NCI-H82 (cell line): ENCODE results near the gene ARHGEF4.

Experiments used
- DNase-seq: peaks from one replicate; lab custom pipeline; 2025; lab: John Stamatoyannopoulos, UW

ARHGEF4 gene

DNA sequence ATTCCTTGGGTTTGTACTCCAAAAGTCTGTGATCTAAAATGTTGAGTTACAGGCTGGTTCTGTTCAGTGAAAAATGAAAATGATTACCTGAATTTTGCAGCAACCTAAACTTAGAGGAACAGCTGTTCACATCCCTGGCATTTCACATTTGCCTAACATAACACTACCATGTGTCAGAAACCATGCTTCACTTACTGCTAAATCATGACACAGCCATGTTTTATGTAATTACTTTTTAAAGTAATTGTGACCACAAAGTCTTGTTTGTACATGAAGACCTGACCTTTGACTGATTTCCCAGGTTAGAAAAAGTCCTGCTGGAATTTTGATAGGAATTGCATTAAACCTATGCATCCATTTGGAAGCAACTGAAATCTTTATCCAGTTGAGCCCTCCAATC is 177.4 kb downstream of the ARHGEF4 start:
- DNase-seq = no peak

DNA sequence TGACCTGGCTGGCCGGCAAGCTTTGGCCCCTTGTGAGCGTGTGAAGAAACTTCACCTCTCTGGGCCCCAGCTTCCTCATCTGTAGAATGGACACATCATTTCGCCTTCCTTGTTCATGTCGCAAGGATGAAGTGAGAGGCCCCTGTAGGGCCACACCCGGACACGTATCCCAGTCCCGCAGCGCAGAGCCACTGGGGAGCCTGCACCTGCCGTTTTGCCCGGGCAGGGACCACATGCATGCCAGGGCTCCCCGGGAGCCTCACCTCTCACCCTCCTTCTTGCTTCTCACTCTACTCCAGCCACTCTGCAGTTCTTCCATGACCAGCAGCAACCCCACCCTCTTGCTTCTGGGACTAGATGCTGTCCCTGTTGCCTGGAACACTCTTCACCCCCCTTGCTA is 179.1 kb downstream of the ARHGEF4 start:
- no peak for DNase-seq

DNA sequence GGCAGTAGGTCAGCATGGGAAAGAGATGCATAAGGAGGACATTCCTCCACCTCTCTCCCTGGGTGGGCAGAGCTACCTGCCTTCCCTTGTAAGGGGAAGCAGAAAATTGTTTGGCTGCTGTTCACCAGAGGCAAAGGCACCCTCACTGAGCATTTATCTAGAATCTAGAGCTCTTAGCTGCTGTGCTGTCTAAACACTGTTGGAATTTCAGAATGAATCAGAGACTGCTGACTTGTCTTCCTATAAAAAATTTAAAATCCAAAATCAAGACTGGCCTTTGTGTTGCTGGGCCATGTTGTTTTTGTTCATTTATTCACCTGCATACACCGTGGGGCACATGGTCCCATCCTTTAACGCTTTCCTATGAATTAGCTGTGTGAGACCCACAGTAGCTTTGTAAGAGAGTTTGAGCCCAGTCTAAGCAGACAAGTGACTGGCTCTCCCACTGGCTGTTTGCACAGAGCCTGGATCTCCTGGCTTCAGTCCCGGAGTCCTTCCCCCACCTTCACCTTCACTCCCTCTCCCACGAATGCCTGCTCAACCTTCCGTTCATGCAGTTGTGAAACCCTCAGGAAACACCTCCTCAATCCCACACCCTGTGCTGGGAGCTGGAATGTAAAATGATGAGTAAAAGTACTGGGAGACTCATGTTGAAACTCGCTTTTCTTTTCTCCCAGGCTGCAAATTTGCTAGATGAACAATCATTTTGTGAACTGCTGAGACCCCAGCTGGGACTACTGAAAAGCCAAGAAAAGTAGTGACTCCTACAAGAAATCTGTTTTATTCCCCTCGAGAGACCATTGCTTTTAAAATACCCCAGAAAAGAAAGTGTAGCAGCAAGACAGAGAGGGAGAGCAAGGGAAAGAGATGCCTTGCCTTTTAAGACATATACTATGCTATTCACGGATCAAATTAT is 180.4 kb downstream of the ARHGEF4 start:
- no peak for DNase-seq

DNA sequence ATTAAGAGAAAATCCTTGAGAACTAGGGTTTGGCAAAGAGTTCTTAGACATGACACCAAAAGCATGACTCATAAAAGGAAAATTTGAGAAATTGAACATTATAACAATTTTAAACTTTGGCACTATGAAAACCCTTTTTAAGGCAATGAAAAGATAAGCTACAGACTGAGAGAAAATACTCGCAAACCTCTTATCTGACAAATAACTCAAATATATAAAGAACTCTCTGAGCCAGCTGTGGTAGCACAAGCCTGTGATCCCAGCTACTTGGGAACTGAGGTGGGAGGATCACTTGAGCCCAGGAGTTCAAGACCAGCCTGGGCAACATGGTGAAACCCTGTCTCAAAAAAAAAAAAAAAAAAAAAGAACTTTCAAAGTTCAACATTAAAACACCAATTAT is 186.0 kb downstream of the ARHGEF4 start:
- DNase-seq = no peak

DNA sequence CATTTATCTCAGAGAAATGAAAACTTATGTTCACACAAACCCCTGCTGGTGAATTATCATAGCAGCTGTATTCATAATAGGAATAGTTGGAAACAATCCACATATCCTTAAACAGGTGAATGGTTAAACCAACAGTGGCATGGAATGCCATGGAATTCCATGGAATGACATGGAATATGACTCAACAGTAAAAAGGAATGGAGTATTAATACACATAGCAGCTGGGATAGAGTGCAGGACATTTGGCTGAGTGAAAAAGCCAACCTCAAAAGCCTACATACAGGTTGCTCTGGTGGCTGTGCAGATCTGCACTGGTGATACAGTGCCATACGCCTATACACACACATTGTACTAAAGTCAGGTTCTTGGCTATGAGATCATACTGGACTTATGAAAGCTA is 187.0 kb downstream of the ARHGEF4 start:
- no peak for DNase-seq

DNA sequence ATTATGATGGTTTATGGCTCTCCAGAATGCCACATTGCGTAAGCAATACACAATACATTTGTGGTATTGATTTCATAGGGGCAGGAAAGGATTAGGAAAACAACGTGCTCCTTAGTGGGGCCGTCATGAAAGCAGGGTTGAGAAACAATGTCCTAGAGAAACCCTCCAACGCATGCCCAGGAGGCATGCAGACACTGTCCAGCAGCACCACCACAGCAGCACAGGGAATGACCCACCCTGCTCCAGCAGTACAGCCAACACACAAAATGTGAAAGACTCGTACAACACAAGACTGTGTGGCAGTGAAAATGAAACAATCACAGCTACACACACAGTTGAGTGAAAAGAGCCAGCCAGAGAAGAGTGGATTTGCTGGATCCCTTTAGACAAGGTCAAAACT is 190.2 kb downstream of the ARHGEF4 start:
- DNase-seq = no peak

DNA sequence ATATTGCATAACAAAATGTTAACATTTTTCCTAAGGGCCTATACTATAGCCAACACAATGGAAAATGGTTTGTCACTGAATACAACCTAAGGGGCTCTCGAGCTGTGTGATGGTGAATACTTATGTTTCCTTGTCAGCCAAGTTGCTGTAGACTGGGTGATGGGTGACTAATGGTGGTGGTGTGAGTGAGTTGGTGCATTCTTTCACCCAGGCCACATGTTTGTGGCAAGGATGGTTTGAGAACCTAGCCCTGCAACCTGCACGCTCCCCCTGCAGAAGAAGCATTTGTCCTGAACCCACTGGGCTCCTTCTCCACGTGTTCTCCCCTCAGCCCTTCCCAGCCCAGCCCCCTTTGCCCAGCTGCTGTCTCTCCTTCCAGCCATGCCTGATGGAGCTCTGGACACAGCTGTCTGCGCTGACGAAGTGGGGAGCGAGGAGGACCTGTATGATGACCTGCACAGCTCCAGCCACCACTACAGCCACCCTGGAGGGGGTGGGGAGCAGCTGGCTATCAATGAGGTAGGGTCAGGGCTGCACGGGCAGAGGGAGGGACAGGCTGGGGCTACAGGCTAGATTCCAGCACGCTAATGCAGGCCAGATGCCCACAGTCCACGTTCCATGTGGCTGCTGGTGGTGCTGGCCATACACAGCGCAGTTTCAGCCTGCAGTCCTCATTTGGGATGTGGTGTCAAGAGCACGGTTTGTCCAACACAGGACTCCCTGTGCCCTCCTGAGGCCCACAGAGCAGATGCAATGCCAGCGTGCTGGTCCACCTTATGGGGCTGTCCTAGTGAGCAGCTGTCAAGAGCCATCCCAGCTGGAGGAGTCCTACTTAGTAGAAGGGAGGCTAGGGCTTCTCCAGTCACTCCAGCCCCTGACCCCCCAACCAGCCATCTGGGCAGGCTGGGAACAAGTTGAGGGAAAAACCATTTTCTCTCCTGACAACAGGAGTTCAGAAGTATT is 191.1 kb downstream of the ARHGEF4 start:
- DNase-seq = no peak

DNA sequence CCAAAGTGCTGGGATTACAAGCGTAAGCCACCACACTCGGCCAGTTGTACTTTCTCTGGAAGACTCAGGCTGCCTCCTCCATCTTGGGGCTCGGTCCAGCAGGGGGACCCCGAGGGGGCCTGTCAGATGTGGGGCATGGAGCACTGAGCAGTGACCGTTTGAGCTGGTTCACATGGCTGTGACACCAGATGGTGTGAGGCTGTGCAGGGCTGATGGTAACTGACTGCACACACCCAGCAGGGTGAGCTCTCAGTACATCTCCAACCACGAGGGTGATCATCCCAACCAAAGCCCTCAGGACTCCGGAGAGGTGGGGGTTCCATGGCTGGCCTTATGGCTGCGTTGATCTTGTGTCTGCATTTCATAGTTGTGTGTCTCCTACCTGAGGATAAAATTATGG is 193.1 kb downstream of the ARHGEF4 start:
- DNase-seq = no peak

DNA sequence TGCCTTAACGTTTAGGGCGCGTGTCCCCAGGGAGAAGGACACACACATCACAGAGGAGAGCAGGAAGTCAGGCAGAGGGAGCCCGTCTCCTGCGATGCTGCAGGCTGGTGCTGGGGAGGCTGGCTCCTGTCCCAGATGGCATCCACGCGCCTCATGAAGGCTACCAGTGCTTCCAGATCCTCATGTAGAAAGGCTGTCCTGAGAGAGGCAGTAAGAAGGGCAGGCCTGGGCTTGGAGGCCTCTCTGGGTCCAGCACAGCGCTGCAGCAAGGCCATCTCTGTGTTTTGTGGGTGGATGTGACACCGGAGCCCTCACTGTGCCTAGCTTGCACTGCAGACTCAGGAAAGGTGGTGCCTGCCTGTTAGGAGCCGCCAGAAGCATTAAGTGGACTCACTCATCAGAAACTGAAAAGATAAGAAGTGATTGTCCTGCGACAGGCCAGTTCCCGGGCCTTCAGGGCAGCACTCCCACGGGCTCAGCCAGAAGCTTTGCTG is 193.8 kb downstream of the ARHGEF4 start:
- no peak for DNase-seq

DNA sequence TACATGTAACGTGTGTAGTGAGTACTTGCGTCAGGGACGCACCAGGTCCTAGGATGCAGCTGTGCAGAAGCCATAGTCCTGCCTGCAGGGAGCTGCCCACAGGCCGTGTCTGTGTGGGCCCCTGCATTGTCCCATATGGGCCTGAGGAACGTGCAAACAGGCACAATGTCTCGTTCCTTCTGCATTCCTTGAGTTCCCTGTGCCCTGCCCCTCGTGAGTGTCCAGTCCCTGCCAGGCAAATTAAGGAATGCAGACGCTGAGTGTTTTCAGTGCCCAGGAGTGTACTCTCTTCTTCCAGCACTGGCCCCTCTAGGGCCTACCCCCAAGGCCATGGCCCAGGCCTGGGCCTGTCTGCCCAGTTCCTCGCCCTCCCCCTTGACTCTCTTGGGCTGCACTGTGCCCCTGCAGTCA is 194.7 kb downstream of the ARHGEF4 start:
- DNase-seq = no peak

DNA sequence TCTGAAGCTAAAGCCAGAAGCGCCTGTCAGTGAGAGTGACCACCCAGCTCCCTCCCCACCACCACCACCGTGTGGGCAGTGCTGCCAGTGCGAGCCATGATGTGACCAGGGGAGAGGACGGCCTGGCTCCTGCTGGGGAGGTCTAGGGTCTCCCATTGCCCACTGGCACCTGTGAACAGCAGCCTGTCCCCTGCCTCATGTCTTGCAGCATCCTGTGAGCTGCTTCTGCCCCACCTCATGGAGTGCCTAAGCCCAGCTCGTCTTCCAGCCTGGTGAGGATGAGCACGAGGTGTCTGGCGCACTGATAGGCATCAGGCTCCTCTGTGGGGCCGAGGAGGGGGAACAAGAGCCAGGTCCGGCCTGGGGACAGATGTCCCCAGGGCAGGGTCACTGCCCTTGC is 195.2 kb downstream of the ARHGEF4 start:
- no peak for DNase-seq

DNA sequence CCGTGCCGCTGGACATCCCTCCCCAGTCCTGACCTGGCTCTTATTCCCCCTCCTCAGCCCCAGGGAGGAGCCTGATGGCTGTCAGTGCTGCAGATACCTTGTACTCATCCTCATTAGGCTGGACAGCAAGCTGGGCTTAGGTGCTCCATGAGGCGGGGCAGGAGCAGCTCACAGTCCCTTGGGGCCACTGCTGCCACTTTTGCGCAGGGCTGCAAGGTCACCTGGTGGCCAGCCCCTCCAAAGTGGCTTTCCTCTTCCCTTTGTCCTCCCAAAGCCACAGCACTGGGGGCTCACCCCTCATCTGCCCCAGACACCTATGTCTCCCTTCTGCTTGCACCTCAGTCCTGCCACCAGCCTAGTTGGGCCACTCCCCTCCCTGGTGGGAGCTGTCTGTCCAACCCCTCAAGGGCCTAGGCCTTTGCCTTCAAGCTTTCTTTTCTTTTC is 195.7 kb downstream of the ARHGEF4 start:
- DNase-seq = no peak

DNA sequence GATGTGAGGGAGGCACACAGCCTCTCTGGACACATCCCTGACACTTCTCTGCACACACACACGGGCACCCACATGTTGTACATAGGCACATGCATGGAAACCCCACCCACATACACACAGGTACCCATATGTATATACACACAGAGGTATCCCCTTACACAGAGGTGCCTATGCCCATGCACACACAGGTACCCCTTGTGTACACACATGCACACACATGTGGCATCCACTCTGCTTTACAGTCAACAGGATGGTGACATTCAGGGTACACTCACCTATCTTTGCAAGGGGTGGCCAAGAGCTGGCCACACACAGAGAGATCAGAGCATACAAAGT is 197.0 kb downstream of the ARHGEF4 start:
- DNase-seq = no peak

DNA sequence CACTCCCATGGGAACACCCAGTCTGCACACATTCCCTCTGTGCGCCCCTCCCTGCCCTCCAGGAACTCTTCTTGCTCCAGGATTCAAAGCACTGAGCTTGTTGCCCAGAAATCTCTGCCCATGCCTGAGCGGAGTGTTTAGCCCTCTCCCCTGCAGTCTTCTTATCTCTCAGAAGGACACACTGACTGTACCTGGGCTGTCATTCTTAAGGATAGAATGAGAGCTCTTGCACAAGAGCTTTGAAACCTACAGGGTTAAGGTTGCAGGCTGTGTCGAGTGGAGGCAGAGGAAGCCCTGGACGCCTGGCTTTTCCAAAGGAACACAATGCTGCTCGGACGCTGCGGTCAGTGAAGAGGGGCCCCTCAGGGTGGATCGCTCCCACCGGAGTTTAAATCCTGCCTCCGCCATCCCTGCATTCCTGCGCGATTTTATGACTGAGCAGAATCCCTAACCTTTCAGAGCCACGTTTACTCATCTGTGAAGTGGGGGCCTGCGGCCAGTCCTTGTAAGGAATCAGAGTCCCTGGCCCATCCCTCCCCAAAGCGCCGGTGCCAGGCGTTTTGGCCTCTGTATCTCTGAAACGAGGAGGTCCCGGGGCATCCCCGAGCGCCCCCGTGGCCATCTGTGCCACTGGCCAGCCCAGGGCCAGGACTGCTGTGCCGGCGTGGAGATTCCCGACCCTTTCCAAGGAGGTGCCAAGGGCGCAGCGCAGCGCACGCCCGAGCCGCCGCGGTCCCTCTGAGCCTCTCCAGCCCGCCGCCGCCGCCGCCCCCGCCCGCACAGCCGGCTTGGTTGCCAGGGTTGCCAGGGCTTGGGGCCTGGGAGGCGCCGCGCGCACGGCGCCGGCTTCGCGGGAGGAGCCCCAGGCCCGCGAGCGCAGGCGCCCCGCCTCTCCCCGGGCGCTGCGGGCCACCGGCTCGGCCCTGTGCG is 197.7 kb downstream of the ARHGEF4 start:
- DNase-seq = no peak

DNA sequence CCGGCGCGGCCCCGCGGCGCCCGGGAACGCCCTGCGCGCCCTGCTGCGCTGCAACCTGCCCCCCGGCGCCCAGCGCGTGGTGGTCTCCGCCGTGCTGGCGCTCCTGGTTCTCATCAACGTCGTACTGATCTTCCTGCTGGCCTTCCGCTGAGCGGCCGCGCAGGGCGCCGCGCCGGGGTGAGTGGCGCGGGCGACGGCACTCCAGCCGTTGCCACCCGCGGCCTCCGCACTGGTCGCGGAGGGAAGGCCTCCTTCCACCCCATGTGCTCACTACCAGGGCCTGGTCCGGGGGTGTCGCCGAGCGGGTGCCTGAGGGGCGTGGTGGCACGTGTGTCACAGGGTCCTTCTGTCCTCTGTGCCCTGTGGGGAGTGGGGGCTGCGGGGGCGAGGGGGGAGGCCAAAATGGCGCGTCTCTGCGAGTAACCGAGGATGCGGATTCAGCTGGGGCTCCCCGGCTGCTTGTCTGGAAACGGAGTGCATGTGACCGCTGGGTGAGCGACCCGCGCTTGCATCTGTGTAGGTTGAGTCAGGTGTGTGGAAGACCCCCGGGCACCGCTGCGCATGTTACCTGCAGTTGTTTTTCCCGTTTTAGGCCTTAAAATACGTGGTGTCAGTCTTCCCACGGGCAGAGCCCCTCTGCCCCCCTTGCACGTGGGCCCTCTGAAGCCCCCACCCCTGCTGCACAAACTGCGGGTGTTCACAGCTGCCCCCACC is 198.6 kb downstream of the ARHGEF4 start:
- DNase-seq = no peak

DNA sequence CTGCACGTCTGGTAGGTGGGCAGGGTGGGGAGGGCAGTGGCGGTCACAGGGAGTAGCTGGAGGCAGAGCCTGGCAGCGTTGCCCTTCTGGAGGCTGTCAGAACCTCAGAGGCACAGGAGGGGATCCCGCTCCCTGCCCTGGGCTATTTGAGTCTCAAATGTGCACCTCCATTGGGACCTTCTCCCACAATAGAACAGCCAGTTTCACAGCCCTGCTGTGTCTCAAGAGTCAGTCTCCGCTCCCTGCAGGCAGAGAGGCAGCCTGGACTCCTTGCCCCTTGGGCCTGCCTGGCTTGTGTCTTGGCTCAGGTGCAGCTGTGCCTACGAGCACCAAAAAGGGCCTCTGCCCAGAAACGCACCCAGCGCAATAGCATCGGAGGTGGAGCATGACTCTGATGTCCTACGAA is 199.1 kb downstream of the ARHGEF4 start:
- DNase-seq = no peak

DNA sequence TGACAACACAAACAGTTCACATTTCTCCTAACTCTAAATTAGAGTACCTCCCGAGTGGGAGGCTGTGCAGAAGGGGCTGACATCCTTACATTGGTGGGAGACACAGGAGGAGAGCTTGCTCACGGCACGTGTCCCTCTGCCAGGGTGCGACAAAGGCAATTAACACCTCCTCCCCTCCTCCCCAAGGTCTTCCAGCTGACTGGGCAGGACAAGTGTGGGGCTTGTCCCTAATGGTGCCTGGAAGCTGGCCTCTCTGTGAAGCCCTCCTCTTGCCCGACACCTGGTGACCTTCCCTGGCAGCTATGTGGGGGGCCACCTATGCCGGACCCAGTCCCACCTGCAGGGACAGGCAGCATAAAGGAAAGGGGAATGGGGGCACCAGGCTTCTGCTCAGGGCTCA is 199.6 kb downstream of the ARHGEF4 start:
- no peak for DNase-seq

DNA sequence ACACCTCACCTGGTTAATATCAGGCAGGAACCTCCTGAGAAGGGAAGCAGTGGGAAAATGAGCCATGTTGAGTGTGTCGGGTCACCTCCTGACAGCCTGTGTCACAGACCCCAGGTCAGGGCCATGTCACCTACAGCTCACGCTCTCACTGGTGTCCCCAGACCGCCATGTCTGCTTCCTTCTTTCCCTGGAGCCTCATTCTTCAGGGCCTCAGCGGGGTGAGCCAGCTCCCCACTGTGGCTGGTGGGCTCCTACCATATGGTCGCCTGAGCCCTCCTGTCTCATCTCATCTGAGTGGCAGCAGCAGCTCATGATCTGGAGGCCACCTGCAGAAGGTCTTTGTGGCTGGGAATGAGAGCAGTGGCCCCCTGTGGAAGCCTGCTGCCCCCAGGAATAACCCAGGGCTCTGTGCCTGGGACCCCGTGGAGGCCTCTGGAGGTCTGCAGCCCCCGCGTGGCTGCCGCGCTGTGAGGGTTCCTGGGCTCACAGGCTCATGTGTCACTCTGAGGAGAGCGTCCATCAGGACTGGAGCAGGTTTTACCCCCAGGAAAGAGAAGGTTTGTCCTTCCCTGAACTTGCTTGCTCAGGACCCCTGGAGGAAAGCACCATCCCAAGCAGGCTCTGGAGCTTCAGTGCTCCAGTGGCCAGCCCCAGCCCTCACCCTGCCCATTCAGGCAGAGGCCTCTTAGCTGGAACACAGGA is 200.1 kb downstream of the ARHGEF4 start:
- no peak for DNase-seq

DNA sequence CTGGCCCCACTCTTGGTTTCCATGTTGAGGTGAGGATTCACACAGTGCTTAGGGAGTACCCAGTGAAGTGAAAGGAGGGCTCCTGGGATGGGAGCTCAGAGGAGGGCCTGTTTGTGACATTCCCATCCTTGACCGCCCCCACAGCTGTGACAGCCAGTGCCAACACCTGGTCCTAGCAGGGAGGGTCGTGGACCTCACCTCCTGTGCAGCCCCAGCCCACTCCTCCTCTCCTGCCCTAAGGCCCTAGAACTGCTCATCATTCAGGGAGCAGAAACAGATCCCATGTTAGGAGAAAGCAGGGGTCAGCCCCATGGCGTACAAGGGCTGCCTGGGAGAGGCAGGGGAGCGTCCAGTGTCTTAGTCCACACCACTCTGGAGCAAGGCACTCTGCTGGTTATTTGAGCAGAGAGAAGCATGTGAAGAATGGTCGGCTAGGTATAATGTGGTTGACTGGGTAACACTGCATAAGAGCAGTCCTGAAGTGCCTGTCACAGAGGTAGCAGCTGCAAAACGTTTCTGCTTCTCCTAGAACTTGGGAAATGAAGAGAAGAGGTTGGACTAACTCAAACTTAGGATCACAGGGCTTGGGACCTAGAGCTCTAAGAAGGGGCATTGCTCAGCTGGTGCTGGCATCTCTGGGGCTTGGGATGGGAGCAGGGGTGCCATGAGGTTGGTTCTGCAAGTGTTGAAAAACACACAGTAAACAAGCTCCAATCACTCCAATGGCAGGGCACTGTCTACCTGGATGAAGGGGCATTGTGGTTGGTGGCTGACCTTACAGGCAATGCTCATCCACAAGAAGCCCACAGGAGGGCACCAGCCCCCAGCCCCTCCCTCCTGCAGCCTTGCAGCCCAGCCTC is 200.9 kb downstream of the ARHGEF4 start:
- DNase-seq = no peak
